H9 (cell line): Measurements from ENCODE around the gene GLYAT. TPM values are rescaled to one million over a fixed set of nuclear protein-coding genes. Genes with fewer than 3 reads are reported as not detected.

Experiments used
- DNase-seq: peaks from one replicate; pipeline ENCODE4 v3.0.0-alpha.2; 2017
- H2AFZ ChIP-seq: one replicate; pipeline ENCODE4 v1.6.1; 2013; ENCODE audit warnings: mild to moderate bottlenecking, low read length, control low read depth, moderate library complexity
- H2AK5ac ChIP-seq: 2 replicates; pipeline ENCODE4 v1.6.1; 2013; ENCODE audit warnings: low read length, control low read depth, mixed read lengths; ENCODE audit not compliant: insufficient read length
- H2BK120ac ChIP-seq: one replicate; pipeline ENCODE4 v1.6.1; 2013; ENCODE audit warnings: low read depth, mild to moderate bottlenecking, low read length, control low read depth, inconsistent platforms; ENCODE audit not compliant: poor library complexity, severe bottlenecking
- H2BK12ac ChIP-seq: 2 replicates; pipeline ENCODE4 v1.6.1; 2013; ENCODE audit warnings: low read length, control low read depth, mixed read lengths, low read depth; ENCODE audit not compliant: insufficient read length
- H2BK15ac ChIP-seq: 2 replicates; pipeline ENCODE4 v1.6.1; 2013; ENCODE audit warnings: low read depth, low read length, control low read depth
- H2BK20ac ChIP-seq: one replicate; pipeline ENCODE4 v1.6.1; 2013; ENCODE audit warnings: low read depth, mild to moderate bottlenecking, low read length, control low read depth, inconsistent platforms; ENCODE audit not compliant: poor library complexity, severe bottlenecking
- H2BK5ac ChIP-seq: 2 replicates; pipeline ENCODE4 v1.6.1; 2013; ENCODE audit warnings: low read length, control low read depth, mixed read lengths; ENCODE audit not compliant: insufficient read length
- H3K14ac ChIP-seq: 2 replicates; pipeline ENCODE4 v1.6.1; 2013; ENCODE audit warnings: low read length, control low read depth; ENCODE audit not compliant: insufficient read depth
- H3K18ac ChIP-seq: 2 replicates; pipeline ENCODE4 v1.6.1; 2013; ENCODE audit warnings: low read depth, mild to moderate bottlenecking, mixed read lengths, low read length, control low read depth; ENCODE audit not compliant: insufficient read length
- H3K23ac ChIP-seq: 2 replicates; pipeline ENCODE4 v1.6.1; 2013; ENCODE audit warnings: low read length, control low read depth, mixed read lengths, low read depth; ENCODE audit not compliant: insufficient read length
- H3K23me2 ChIP-seq: 2 replicates; pipeline ENCODE4 v1.6.1; 2013; ENCODE audit warnings: low read depth, mild to moderate bottlenecking, mixed read lengths, low read length, control low read depth; ENCODE audit not compliant: insufficient read length, poor library complexity, severe bottlenecking
- H3K27ac ChIP-seq: 2 replicates; pipeline ENCODE4 v1.5.1; 2013; ENCODE audit warnings: low read length, control low read depth, mixed read lengths, low read depth; ENCODE audit not compliant: insufficient read length
- H3K27me3 ChIP-seq: 2 replicates; pipeline ENCODE4 v1.6.1; 2013; ENCODE audit warnings: low read length, control low read depth, inconsistent platforms; ENCODE audit not compliant: insufficient read depth
- H3K4ac ChIP-seq: 2 replicates; pipeline ENCODE4 v1.6.1; 2013; ENCODE audit warnings: low read depth, mild to moderate bottlenecking, control low read depth, inconsistent platforms, low read length, moderate library complexity
- H3K4me1 ChIP-seq: 2 replicates; pipeline ENCODE4 v1.6.1; 2013; ENCODE audit warnings: low read length, control low read depth, inconsistent platforms; ENCODE audit not compliant: insufficient read depth
- H3K4me2 ChIP-seq: 2 replicates; pipeline ENCODE4 v1.6.1; 2013; ENCODE audit warnings: low read length, control low read depth, mixed read lengths; ENCODE audit not compliant: insufficient read length, insufficient read depth
- H3K56ac ChIP-seq: 2 replicates; pipeline ENCODE4 v1.6.1; 2013; ENCODE audit warnings: low read depth, mild to moderate bottlenecking, mixed read lengths, low read length, control low read depth; ENCODE audit not compliant: insufficient read length
- H3K79me1 ChIP-seq: 2 replicates; pipeline ENCODE4 v1.6.1; 2013; ENCODE audit warnings: low read depth, mild to moderate bottlenecking, moderate library complexity, low read length, control low read depth, inconsistent platforms; ENCODE audit not compliant: insufficient read depth, poor library complexity, severe bottlenecking
- H3K79me2 ChIP-seq: 2 replicates; pipeline ENCODE4 v1.6.1; 2013; ENCODE audit warnings: low read length, control low read depth, inconsistent platforms; ENCODE audit not compliant: insufficient read depth
- H3K9ac ChIP-seq: 2 replicates; pipeline ENCODE4 v1.6.1; 2013; ENCODE audit warnings: low read length, control low read depth, mixed read lengths; ENCODE audit not compliant: insufficient read length; ENCODE audit errors: extremely low read depth
- H3K9me3 ChIP-seq: one replicate; pipeline ENCODE4 v1.6.1; 2013; ENCODE audit warnings: low read depth, low read length, inconsistent platforms; ENCODE audit not compliant: control insufficient read depth
- H3T11ph ChIP-seq: one replicate; pipeline ENCODE4 v1.6.1; 2013; ENCODE audit warnings: mild to moderate bottlenecking, low read length, control low read depth, inconsistent platforms
- H4K20me1 ChIP-seq: one replicate; pipeline ENCODE4 v1.6.1; 2013; ENCODE audit not compliant: control insufficient read depth, insufficient read length, insufficient read depth
- H4K5ac ChIP-seq: 2 replicates; pipeline ENCODE4 v1.6.1; 2013; ENCODE audit warnings: low read depth, mild to moderate bottlenecking, mixed read lengths, low read length, control low read depth; ENCODE audit not compliant: insufficient read length
- H4K8ac ChIP-seq: replicated peaks from 2 replicates; pipeline ENCODE4 v1.6.1; 2013; ENCODE audit warnings: low read length, control low read depth, mixed read lengths, low read depth; ENCODE audit not compliant: insufficient read length
- H4K91ac ChIP-seq: 2 replicates; pipeline ENCODE4 v1.6.1; 2013; ENCODE audit warnings: low read depth, mild to moderate bottlenecking, moderate library complexity, mixed read lengths, low read length, control low read depth; ENCODE audit not compliant: insufficient read length
- H3K27ac Mint-ChIP-seq, 3 experiments: 2 replicates in 2 of 3; 3 replicates in 1 of 3; pipeline ENCODE4 v1.8.0; 2020 to 2021; ENCODE audit warnings: mixed read lengths in 3 of 3, mild to moderate bottlenecking in 1 of 3, moderate library complexity in 1 of 3
- H3K27me3 Mint-ChIP-seq: 2 replicates; pipeline ENCODE4 v1.8.0; 2021; ENCODE audit warnings: low read depth, mild to moderate bottlenecking, moderate library complexity, mixed read lengths
- H3K36me3 Mint-ChIP-seq, 3 experiments: 2 replicates in 2 of 3; 3 replicates in 1 of 3; pipeline ENCODE4 v1.8.0; 2020 to 2021; ENCODE audit warnings: low read depth in 3 of 3, mixed read lengths in 3 of 3; ENCODE audit not compliant: insufficient read depth in 1 of 3
- H3K4me1 Mint-ChIP-seq, 2 experiments: 2 replicates each; pipeline ENCODE4 v1.8.0; 2020; ENCODE audit warnings: mixed read lengths in 2 of 2
- H3K4me3 Mint-ChIP-seq, 2 experiments: 2 replicates in 1 of 2; 3 replicates in 1 of 2; pipeline ENCODE4 v1.8.0; 2020 to 2021; ENCODE audit warnings: mild to moderate bottlenecking in 2 of 2, mixed read lengths in 2 of 2, moderate library complexity in 1 of 2
- H3K9me3 Mint-ChIP-seq, 2 experiments: 2 replicates in 1 of 2; 3 replicates in 1 of 2; pipeline ENCODE4 v1.8.0; 2020; ENCODE audit warnings: mild to moderate bottlenecking in 2 of 2, mixed read lengths in 2 of 2, moderate library complexity in 1 of 2
- total RNA-seq: library from RNA; stranded (reverse); gene quantifications from 2 replicates; pipeline ENCODE4 v1.2.1, GENCODE V29; 2021
- TF ChIP-seq, protein P1 (sequence below): fragments of 200-600 bp; sonication (generic); conservative IDR thresholded peaks from 3 replicates; pipeline ENCODE4 v1.8.0; 2021; ENCODE audit warnings: antibody characterized with exemption, mild to moderate bottlenecking

Gene GLYAT
- total RNA-seq, 1 experiment from 2014 or later, result not detected

DNA sequence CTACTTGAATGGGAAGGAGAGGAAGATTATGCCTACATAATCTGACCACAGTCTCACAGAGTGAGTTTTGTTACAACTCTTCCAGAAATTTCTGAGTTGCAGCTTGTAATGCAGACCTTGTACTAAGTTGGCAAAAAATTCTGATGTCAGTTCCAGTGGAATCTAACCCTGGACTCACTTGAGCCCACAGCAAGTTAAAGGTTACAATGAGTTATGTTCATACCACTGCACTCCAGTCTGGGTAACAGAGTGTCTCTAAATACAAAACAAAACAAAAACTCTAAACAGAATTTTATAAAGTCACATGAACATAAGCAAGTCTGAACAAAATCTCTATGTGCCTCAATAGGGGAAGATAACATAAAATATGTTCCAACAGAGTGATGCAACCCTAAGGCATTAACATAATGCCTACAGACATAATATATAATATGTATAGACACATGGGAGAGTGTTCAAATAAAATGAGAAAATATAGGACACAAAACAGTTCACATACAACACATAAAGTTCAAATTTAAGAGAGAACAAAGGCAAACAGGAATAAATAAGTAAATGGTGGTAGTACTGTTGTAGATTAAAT lies 1.1 kb downstream of the GLYAT start:
- Histone ChIP-seq H2BK120ac (no peak overlapping the region), H3K14ac (no peak overlapping the region), H3T11ph (no peak overlapping the region), H2BK12ac (no peak overlapping the region), H3K18ac (no peak overlapping the region), H4K91ac (no peak overlapping the region), H2BK15ac (no peak overlapping the region), H4K5ac (no peak overlapping the region), H3K23ac (no peak overlapping the region), H4K20me1 (no peaks in the 10 kb centered on the region), H3K4ac (no peak overlapping the region), H3K27ac (no peak overlapping the region), H2AFZ (no peak overlapping the region), H3K9me3 (peaks cover 59% of the 10 kb centered on the region), H3K23me2 (no peaks in the 10 kb centered on the region), H2BK20ac (no peak overlapping the region), H3K4me1 (no peaks in the 10 kb centered on the region), H3K79me2 (no peaks in the 10 kb centered on the region), H4K8ac (no peak overlapping the region), H2BK5ac (no peak overlapping the region), H3K79me1 (no peaks in the 10 kb centered on the region), H3K27me3 (no peaks in the 10 kb centered on the region), H3K9ac (no peak overlapping the region), H2AK5ac (no peak overlapping the region), H3K56ac (no peak overlapping the region), H3K4me2 (no peak overlapping the region)
- H3K4me3 Mint-ChIP-seq, result no peak overlapping the region
- TF ChIP-seq, protein P1, sequence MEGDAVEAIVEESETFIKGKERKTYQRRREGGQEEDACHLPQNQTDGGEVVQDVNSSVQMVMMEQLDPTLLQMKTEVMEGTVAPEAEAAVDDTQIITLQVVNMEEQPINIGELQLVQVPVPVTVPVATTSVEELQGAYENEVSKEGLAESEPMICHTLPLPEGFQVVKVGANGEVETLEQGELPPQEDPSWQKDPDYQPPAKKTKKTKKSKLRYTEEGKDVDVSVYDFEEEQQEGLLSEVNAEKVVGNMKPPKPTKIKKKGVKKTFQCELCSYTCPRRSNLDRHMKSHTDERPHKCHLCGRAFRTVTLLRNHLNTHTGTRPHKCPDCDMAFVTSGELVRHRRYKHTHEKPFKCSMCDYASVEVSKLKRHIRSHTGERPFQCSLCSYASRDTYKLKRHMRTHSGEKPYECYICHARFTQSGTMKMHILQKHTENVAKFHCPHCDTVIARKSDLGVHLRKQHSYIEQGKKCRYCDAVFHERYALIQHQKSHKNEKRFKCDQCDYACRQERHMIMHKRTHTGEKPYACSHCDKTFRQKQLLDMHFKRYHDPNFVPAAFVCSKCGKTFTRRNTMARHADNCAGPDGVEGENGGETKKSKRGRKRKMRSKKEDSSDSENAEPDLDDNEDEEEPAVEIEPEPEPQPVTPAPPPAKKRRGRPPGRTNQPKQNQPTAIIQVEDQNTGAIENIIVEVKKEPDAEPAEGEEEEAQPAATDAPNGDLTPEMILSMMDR, result no peak
- H3K4me1 Mint-ChIP-seq, result no peaks in the 10 kb centered on the region
- no peaks in the 10 kb centered on the region for H3K27me3 Mint-ChIP-seq
- peaks cover 6 to 21% (median 8%) of the 10 kb centered on the region in 3 experiments; a peak in 6 of 7 replicates for H3K36me3 Mint-ChIP-seq
- H3K9me3 Mint-ChIP-seq, result peaks cover 89 to 94% of the 10 kb centered on the region in 2 experiments
- DNase-seq, result no peak
- no peak overlapping the region for H3K27ac Mint-ChIP-seq
